ENCODE results near the gene LIPT2. TPM values are rescaled to one million over a fixed set of nuclear protein-coding genes. Genes with fewer than 3 reads are reported as not detected.

LIPT2 gene
- polyA plus RNA-seq, 1 donor from 2014 or later = 11.3 TPM

DNA sequence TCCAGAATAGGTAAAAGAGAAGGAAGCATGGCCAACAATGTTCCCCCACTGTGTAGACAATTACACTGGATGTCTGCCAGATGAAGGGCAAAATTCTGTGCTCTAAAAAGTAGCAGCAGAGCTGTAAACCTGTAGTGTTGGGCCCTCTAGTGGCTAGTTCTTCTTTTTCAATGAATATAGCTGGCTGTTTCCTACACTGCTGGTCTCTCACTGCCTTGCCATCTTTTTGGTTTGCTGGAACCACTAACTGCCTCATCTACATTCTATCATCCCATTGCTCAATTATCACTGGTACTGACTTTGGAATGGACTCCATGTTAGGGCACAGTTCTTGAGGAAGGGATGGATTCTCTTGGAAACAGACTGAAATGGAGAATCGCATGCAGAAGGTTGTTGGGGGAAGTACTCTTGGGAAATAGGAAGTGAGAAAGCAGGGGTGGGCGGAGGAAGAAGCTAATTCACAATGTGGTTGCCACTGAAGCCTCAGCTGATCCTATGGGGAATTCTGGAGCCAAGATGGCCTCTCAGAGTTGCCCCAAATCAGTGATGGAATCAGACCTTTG is 44.1 kb downstream of the LIPT2 start:
- H3K9me2 ChIP-seq (ENCODE audit: insufficient read depth, low read length) = no peaks in the 10 kb centered on the region
- no peaks in the 10 kb centered on the region for H4K20me1 ChIP-seq (ENCODE audit: insufficient read depth)
- no peak overlapping the region for H3K27ac ChIP-seq (ENCODE audit: low read length)
- no peaks in the 10 kb centered on the region for H3K79me2 ChIP-seq (replicated peaks; ENCODE audit: insufficient read depth, low read length)
- no peaks in the 10 kb centered on the region for H3F3A ChIP-seq (ENCODE audit: insufficient read depth, low read length, poor library complexity, severe bottlenecking)
- H2AFZ ChIP-seq (ENCODE audit: low read depth, low read length) = no peak overlapping the region
- no peaks in the 10 kb centered on the region for H3K9me3 ChIP-seq (ENCODE audit: low read length)
- no peak overlapping the region for H3K4me2 ChIP-seq (ENCODE audit: low read length)
- no peaks in the 10 kb centered on the region for H3K27me3 ChIP-seq (ENCODE audit: insufficient read depth, low read depth, low read length)
- H3K36me3 ChIP-seq (ENCODE audit: insufficient read depth, low read length) = no peaks in the 10 kb centered on the region
- peak; percentile 88 for TF ChIP-seq SMC3 (conservative IDR thresholded peaks at IDR 0.05; ENCODE audit: poor library complexity)
- TF ChIP-seq RAD21 (conservative IDR thresholded peaks at IDR 0.05) = peak; percentile 88
- no peak for TF ChIP-seq EP300 (conservative IDR thresholded peaks at IDR 0.05; ENCODE audit: poor library complexity, severe bottlenecking)
- TF ChIP-seq, protein P1, sequence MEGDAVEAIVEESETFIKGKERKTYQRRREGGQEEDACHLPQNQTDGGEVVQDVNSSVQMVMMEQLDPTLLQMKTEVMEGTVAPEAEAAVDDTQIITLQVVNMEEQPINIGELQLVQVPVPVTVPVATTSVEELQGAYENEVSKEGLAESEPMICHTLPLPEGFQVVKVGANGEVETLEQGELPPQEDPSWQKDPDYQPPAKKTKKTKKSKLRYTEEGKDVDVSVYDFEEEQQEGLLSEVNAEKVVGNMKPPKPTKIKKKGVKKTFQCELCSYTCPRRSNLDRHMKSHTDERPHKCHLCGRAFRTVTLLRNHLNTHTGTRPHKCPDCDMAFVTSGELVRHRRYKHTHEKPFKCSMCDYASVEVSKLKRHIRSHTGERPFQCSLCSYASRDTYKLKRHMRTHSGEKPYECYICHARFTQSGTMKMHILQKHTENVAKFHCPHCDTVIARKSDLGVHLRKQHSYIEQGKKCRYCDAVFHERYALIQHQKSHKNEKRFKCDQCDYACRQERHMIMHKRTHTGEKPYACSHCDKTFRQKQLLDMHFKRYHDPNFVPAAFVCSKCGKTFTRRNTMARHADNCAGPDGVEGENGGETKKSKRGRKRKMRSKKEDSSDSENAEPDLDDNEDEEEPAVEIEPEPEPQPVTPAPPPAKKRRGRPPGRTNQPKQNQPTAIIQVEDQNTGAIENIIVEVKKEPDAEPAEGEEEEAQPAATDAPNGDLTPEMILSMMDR (IDR thresholded peaks at IDR 0.05; ENCODE audit: poor library complexity, severe bottlenecking) = peak; percentile 88
- H3K9ac ChIP-seq (ENCODE audit: low read length) = no peak overlapping the region
- H3K4me3 ChIP-seq (ENCODE audit: low read length) = no peak overlapping the region

DNA sequence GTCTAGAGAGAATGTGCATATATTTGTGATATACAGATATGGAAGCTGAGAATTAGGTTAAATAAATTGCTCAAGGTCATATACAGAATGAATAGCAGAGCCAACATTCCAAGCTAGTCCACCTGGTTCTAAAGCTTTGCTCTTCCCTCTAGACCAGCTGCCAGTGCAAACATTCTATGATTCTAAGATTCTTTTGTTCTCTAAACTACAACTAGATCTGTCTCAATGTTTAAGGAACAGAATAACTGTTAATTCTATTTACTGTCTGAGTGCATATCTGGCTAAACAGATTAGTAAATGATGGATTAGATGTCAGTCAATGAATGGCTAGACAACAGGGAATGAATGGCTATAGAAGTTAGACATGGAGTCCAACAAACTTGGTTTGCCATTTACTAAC is 45.8 kb downstream of the LIPT2 start:
- no peaks in the 10 kb centered on the region for H3K79me2 ChIP-seq (replicated peaks; ENCODE audit: insufficient read depth, low read length)
- TF ChIP-seq RAD21 (conservative IDR thresholded peaks at IDR 0.05) = no peak
- no peak for TF ChIP-seq POLR2AphosphoS5 (IDR thresholded peaks at IDR 0.05)
- TF ChIP-seq EZH2 (IDR thresholded peaks at IDR 0.05; ENCODE audit: borderline replicate concordance, insufficient read depth, low read length, poor library complexity, severe bottlenecking) = no peak
- no peak for TF ChIP-seq EP300 (conservative IDR thresholded peaks at IDR 0.05; ENCODE audit: poor library complexity, severe bottlenecking)
- TF ChIP-seq MXI1 (conservative IDR thresholded peaks at IDR 0.05; ENCODE audit: poor library complexity, severe bottlenecking) = no peak
- TF ChIP-seq SMC3 (conservative IDR thresholded peaks at IDR 0.05; ENCODE audit: poor library complexity) = no peak
- TF ChIP-seq TAF1 (IDR thresholded peaks at IDR 0.05; ENCODE audit: low read depth) = no peak
- TF ChIP-seq, protein P1 (IDR thresholded peaks at IDR 0.05; ENCODE audit: poor library complexity, severe bottlenecking) = no peak
- TF ChIP-seq, protein P2, sequence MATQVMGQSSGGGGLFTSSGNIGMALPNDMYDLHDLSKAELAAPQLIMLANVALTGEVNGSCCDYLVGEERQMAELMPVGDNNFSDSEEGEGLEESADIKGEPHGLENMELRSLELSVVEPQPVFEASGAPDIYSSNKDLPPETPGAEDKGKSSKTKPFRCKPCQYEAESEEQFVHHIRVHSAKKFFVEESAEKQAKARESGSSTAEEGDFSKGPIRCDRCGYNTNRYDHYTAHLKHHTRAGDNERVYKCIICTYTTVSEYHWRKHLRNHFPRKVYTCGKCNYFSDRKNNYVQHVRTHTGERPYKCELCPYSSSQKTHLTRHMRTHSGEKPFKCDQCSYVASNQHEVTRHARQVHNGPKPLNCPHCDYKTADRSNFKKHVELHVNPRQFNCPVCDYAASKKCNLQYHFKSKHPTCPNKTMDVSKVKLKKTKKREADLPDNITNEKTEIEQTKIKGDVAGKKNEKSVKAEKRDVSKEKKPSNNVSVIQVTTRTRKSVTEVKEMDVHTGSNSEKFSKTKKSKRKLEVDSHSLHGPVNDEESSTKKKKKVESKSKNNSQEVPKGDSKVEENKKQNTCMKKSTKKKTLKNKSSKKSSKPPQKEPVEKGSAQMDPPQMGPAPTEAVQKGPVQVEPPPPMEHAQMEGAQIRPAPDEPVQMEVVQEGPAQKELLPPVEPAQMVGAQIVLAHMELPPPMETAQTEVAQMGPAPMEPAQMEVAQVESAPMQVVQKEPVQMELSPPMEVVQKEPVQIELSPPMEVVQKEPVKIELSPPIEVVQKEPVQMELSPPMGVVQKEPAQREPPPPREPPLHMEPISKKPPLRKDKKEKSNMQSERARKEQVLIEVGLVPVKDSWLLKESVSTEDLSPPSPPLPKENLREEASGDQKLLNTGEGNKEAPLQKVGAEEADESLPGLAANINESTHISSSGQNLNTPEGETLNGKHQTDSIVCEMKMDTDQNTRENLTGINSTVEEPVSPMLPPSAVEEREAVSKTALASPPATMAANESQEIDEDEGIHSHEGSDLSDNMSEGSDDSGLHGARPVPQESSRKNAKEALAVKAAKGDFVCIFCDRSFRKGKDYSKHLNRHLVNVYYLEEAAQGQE (IDR thresholded peaks at IDR 0.05; ENCODE audit: borderline replicate concordance) = no peak

More for the DNA sequence above, 45.8 kb downstream of the LIPT2 start:
- no peaks in the 10 kb centered on the region for H3K36me3 ChIP-seq (ENCODE audit: insufficient read depth, low read length)
- H3K4me3 ChIP-seq (ENCODE audit: low read length) = no peak overlapping the region
- H3K9me3 ChIP-seq (ENCODE audit: low read length) = no peaks in the 10 kb centered on the region
- no peaks in the 10 kb centered on the region for H3F3A ChIP-seq (ENCODE audit: insufficient read depth, low read length, poor library complexity, severe bottlenecking)
- no peak overlapping the region for H3K9ac ChIP-seq (ENCODE audit: low read length)
- no peak overlapping the region for H3K4me2 ChIP-seq (ENCODE audit: low read length)
- no peaks in the 10 kb centered on the region for H3K9me2 ChIP-seq (ENCODE audit: insufficient read depth, low read length)
- no peaks in the 10 kb centered on the region for H3K27me3 ChIP-seq (ENCODE audit: insufficient read depth, low read depth, low read length)
- no peak overlapping the region for H2AFZ ChIP-seq (ENCODE audit: low read depth, low read length)
- H4K20me1 ChIP-seq (ENCODE audit: insufficient read depth) = no peaks in the 10 kb centered on the region
- H3K27ac ChIP-seq (ENCODE audit: low read length) = no peak overlapping the region

Measured in neural cell (in vitro differentiated cells).